ENCODE measurements around the gene CSDE1. TPM values are rescaled to one million over a fixed set of nuclear protein-coding genes. Genes with fewer than 3 reads are reported as not detected.

Gene CSDE1
- total and polyA plus RNA-seq, 2 donors (not counting 3 experiments of a cell fraction or from before 2014, with no cell fraction given): 129 to 492 TPM

DNA sequence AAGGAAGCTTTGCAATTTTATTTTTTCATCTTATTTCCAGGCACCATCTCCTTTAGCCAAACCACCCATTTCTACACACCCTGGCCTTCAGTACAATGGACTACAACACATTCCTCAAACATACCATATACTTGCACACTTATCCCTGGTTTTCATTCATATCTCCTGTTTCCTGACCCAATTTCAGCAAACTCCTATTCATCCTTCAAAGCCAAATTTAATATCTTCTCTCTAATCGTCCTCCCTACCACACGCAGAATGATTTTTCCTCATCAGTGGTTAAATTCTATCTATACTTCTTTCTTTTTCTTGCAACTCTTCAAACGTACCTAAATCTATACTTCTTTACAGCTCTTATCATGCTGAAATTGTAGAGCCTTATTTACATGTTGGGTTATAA is 90.8 kb downstream of the CSDE1 start:
- Histone ChIP-seq H3K27me3 (ENCODE audit: control insufficient read depth in 2 of 2, insufficient read depth in 2 of 2, low read length in 2 of 2) (peaks cover 2 to 4% of the 10 kb centered on the region in 2 experiments), H3K27ac (ENCODE audit: insufficient read depth, low read depth, low read length) (no peak overlapping the region), H3K36me3 (ENCODE audit: control insufficient read depth in 2 of 2, extremely low read depth in 1 of 2, insufficient read depth in 2 of 2, low read length in 2 of 2) (no peaks in the 10 kb centered on the region), H3K9me1 (replicated peaks; ENCODE audit: control insufficient read depth, extremely low read depth, insufficient read depth, low read length) (no peaks in the 10 kb centered on the region), H3K4me1 (ENCODE audit: control insufficient read depth, extremely low read depth, insufficient read depth, low read length) (peaks cover 11% of the 10 kb centered on the region), H3K4me2 (ENCODE audit: insufficient read depth, low read length) (no peak overlapping the region), H4K20me1 (replicated peaks; ENCODE audit: control insufficient read depth, extremely low read depth, insufficient read depth, low read length) (no peaks in the 10 kb centered on the region), H2AFZ (ENCODE audit: low read depth, low read length) (no peak overlapping the region), H3K4me3 (replicated peaks in 1 of 3; ENCODE audit: insufficient read depth in 1 of 3, low read depth in 1 of 3, low read length in 3 of 3) (no peak overlapping the region), H3K9me3 (replicated peaks; ENCODE audit: control insufficient read depth, insufficient read depth, low read length) (no peaks in the 10 kb centered on the region), H3K79me2 (ENCODE audit: control insufficient read depth, insufficient read depth, low read length) (no peaks in the 10 kb centered on the region), H3K9ac (replicated peaks; ENCODE audit: extremely low read depth, insufficient read depth, low read length) (no peak overlapping the region)
- CTCF ChIA-PET: interaction anchor here (1.3 kb wide), 1 partner anchor 28 kb away, joined by 3 read pairs; no protein-coding TSS in a partner anchor
- no TSS peak for BruUV-seq (replicated peaks)
- intact Hi-C loops (cut with micrococcal nuclease): no loop called here
- DNase-seq (ENCODE audit: low read depth, low spot score) (no peak), FAIRE-seq (no peak)
- POLR2A ChIA-PET: no interaction called here
- dilution Hi-C loops (cut with MboI; ENCODE audit: extremely low pct_ligation_motif_present, low sequenced_read_pairs): no loop called here
- no peak for TF ChIP-seq EZH2 (IDR thresholded peaks at IDR 0.05; ENCODE audit: borderline replicate concordance, low read depth, low read length, severe bottlenecking)
- no peak for TF ChIP-seq FOS (IDR thresholded peaks at IDR 0.05; ENCODE audit: borderline replicate concordance, insufficient read depth, low read length)

Small RNAs within 50 kb of the gene (small RNA-seq; reads per million reads assigned to genes)
- gene RN7SL432P (ENCODE audit: insufficient read depth, insufficient read length, low read depth, low replicate concordance) (not detected), gene RNY1P13 (ENCODE audit: insufficient read depth, insufficient read length, low read depth, low replicate concordance) (not detected)

Other genes with a start within 250 kb of the CSDE1 start
- 29.1 and 29.7 TPM in 2 replicates for gene TRIM33, start 246.8 kb downstream of the CSDE1 start, total RNA-seq
- 8.9 and 10.3 TPM in 2 replicates for gene TRIM33, start 246.8 kb downstream of the CSDE1 start, polyA plus RNA-seq
- 41.7 and 43.5 TPM in 2 replicates for gene BCAS2, start 176.4 kb downstream of the CSDE1 start, total RNA-seq
- 9.6 and 12.5 TPM in 2 replicates for gene BCAS2, start 176.4 kb downstream of the CSDE1 start, polyA plus RNA-seq
- gene DENND2C, start 87.9 kb downstream of the CSDE1 start, total RNA-seq: 0.22 and 0.44 TPM in 2 replicates
- 0.12 and 0.14 TPM in 2 replicates for gene DENND2C, start 87.9 kb downstream of the CSDE1 start, polyA plus RNA-seq
- gene AMPD1, start 62.4 kb downstream of the CSDE1 start, total RNA-seq: not detected in 2 replicates
- not detected in 2 replicates for gene AMPD1, start 62.4 kb downstream of the CSDE1 start, polyA plus RNA-seq
- gene NRAS, start 41.2 kb downstream of the CSDE1 start, total RNA-seq: 76.5 and 78.7 TPM in 2 replicates
- 22.8 and 29.4 TPM in 2 replicates for gene NRAS, start 41.2 kb downstream of the CSDE1 start, polyA plus RNA-seq
- gene SIKE1, start 22.7 kb upstream of the CSDE1 start, total RNA-seq: 38.6 and 46.6 TPM in 2 replicates
- gene SIKE1, start 22.7 kb upstream of the CSDE1 start, polyA plus RNA-seq: 15.9 and 16.3 TPM in 2 replicates
- not detected in 2 replicates for gene SYCP1, start 96.9 kb upstream of the CSDE1 start, total RNA-seq
- not detected in 2 replicates for gene SYCP1, start 96.9 kb upstream of the CSDE1 start, polyA plus RNA-seq

Measured in endothelial cell of umbilical vein (primary cell).